ENCODE data around the gene KCTD3. TPM values are rescaled to one million over a fixed set of nuclear protein-coding genes. Genes with fewer than 3 reads are reported as not detected.
A peak's percentile ranks its signal among the peaks of the same experiment; 100 is the strongest.

KCTD3 gene
- total and polyA plus RNA-seq, 2 experiments from 2014 or later, result 36.7 to 61.2 TPM

DNA sequence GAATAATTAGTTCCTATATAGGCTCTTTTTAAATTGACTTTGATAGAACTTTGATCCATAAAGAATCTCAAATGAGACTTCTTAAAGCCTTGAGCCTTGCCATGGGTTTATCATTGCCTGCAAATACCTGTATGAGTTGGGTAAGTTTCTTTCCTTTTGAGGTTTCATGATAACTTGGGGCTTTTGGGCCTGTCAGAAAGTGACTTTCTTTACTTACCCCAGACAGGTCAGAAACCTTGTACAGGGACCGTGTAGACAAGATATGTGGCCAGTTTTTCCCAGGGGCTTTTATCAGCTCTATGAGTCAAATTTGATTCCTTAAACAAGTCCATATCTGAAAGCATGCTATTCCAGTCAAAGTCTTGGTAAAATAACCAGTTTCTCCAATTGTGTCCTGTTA is 17.3 kb downstream of the KCTD3 start:
- H3K27ac ChIP-seq, result peak overlapping the region; percentile 74

DNA sequence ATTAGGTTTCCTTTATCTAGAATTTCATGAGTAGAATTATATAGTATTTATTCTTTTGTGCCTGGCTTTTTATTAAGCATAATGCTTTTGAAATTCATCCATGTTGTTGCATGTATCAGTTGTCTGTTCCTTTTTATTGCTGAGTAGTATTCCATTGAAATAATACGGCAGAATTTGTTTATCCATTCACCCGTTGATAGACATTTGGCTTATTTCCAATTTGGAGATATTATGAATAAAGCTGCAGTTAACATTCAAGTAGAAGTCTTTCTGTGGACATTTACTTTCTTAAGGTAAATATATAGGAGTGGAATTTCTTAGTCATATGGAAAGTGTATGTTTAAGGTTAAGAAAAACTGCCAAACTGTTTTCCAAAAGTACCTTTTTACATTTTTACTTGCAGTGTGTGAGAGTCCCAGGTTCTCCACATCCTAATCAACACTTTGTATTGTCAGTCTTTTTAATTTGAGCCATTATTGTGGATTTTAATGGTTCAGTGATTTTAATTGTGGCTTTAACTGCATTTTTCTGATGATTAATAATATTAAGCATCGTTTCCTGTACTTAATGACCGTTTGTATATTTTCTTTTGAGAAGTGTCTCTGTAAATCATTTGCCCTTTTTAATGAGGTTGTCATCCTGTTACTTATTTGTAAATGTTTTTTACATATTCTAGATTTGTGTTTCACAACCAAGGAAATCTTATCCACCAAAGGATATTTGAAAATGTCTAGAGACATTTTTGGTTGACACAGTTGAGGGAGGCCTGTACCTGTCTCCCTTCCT is 22.7 kb downstream of the KCTD3 start:
- peaks cover 29% of the 10 kb centered on the region for H3K79me2 ChIP-seq
- 95% methylated on average over 4 of the region's 4 CpGs for WGBS (ENCODE audit: low lambda C conversion rate, missing lambda C conversion rate)
- no peaks in the 10 kb centered on the region for H3K9me3 ChIP-seq (ENCODE audit: low read depth)
- no peak overlapping the region for H3K27ac ChIP-seq
- no peak for TF ChIP-seq EZH2 (IDR thresholded peaks at IDR 0.05; ENCODE audit: borderline replicate concordance)
- TF ChIP-seq, protein P1, sequence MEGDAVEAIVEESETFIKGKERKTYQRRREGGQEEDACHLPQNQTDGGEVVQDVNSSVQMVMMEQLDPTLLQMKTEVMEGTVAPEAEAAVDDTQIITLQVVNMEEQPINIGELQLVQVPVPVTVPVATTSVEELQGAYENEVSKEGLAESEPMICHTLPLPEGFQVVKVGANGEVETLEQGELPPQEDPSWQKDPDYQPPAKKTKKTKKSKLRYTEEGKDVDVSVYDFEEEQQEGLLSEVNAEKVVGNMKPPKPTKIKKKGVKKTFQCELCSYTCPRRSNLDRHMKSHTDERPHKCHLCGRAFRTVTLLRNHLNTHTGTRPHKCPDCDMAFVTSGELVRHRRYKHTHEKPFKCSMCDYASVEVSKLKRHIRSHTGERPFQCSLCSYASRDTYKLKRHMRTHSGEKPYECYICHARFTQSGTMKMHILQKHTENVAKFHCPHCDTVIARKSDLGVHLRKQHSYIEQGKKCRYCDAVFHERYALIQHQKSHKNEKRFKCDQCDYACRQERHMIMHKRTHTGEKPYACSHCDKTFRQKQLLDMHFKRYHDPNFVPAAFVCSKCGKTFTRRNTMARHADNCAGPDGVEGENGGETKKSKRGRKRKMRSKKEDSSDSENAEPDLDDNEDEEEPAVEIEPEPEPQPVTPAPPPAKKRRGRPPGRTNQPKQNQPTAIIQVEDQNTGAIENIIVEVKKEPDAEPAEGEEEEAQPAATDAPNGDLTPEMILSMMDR (IDR thresholded peaks at IDR 0.05; ENCODE audit: poor library complexity), result no peak
- no peak for TF ChIP-seq EZH2phosphoT487 (IDR thresholded peaks at IDR 0.05; ENCODE audit: low read depth, severe bottlenecking, unreplicated experiment)
- H3K36me3 ChIP-seq (replicated peaks; ENCODE audit: insufficient read depth, low read depth), result no peaks in the 10 kb centered on the region
- H3K4me2 ChIP-seq, result no peak overlapping the region
- H4K20me1 ChIP-seq (ENCODE audit: insufficient read depth, poor library complexity, severe bottlenecking), result peaks cover 5% of the 10 kb centered on the region
- no peaks in the 10 kb centered on the region for H3K27me3 ChIP-seq
- H2AFZ ChIP-seq, result no peak overlapping the region
- H3K9me2 ChIP-seq (replicated peaks; ENCODE audit: insufficient read depth), result no peaks in the 10 kb centered on the region
- no peak overlapping the region for H3K4me3 ChIP-seq
- no peak for DNase-seq (ENCODE audit: low spot score)
- no peaks in the 10 kb centered on the region for H3K4me1 ChIP-seq (ENCODE audit: insufficient read depth)

More for the DNA sequence above, 17.3 kb downstream of the KCTD3 start:
- TF ChIP-seq EZH2phosphoT487 (IDR thresholded peaks at IDR 0.05; ENCODE audit: low read depth, severe bottlenecking, unreplicated experiment), result no peak
- no peak for TF ChIP-seq EZH2 (IDR thresholded peaks at IDR 0.05; ENCODE audit: borderline replicate concordance)
- TF ChIP-seq, protein P1 (IDR thresholded peaks at IDR 0.05; ENCODE audit: poor library complexity), result no peak
- Histone ChIP-seq H3K27me3 (no peaks in the 10 kb centered on the region), H3K9me2 (replicated peaks; ENCODE audit: insufficient read depth) (no peaks in the 10 kb centered on the region), H3K4me3 (no peak overlapping the region), H3K36me3 (replicated peaks; ENCODE audit: insufficient read depth, low read depth) (peaks cover 4% of the 10 kb centered on the region), H2AFZ (no peak overlapping the region), H4K20me1 (ENCODE audit: insufficient read depth, poor library complexity, severe bottlenecking) (no peaks in the 10 kb centered on the region), H3K79me2 (peaks cover 7% of the 10 kb centered on the region), H3K9me3 (ENCODE audit: low read depth) (no peaks in the 10 kb centered on the region), H3K4me2 (no peak overlapping the region), H3K4me1 (ENCODE audit: insufficient read depth) (no peaks in the 10 kb centered on the region)
- DNase-seq (ENCODE audit: low spot score), result no peak
- 91% methylated on average over 1 of the region's 1 CpG for WGBS (ENCODE audit: low lambda C conversion rate, missing lambda C conversion rate)

DNA sequence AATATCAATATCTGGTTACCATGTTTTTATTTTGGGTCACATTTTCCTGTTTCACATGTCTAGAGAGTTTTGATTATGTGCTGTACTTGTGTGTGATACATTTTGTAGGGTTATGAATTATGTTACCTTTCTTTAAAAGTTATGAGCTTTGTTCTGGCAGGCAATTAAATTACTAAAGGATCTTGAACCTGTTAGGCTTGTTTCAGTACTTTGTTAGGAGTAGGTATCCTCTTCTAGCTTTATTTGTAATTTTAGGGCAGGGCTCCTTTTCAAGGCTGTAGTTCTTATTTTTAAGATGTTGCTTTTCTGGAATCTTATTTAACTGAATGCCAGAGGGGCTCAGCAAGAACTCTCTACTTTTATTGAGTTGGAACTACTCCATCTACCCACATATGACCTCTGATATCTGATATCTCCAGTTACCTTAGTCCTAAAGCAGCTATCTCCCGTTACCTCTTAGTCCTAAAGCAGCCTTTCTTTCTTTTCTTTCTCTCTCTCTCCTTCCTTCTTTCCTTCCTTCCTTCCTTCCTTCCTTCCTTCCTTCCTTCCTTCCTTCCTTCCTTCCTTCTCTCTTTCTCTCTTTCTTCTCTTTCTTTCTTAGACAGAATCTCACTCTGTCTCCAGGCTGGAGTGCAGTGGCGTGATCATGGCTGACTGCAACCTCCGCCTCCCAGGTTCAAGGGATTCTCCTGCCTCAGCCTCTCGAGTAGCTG is 23.8 kb downstream of the KCTD3 start:
- WGBS (ENCODE audit: low lambda C conversion rate, missing lambda C conversion rate), result 84% methylated on average over 4 of the region's 4 CpGs

More for the DNA sequence above, 23.8 kb downstream of the KCTD3 start:
- Histone ChIP-seq H3K4me3 (no peak overlapping the region), H3K36me3 (replicated peaks; ENCODE audit: insufficient read depth, low read depth) (no peaks in the 10 kb centered on the region), H3K79me2 (peaks cover 39% of the 10 kb centered on the region), H3K27ac (no peak overlapping the region), H3K27me3 (no peaks in the 10 kb centered on the region), H2AFZ (no peak overlapping the region), H3K9me2 (replicated peaks; ENCODE audit: insufficient read depth) (no peaks in the 10 kb centered on the region), H3K9me3 (ENCODE audit: low read depth) (no peaks in the 10 kb centered on the region), H3K4me2 (no peak overlapping the region), H4K20me1 (ENCODE audit: insufficient read depth, poor library complexity, severe bottlenecking) (peaks cover 5% of the 10 kb centered on the region), H3K4me1 (ENCODE audit: insufficient read depth) (peaks cover 9% of the 10 kb centered on the region)
- DNase-seq (ENCODE audit: low spot score), result no peak
- TF ChIP-seq, protein P1 (IDR thresholded peaks at IDR 0.05; ENCODE audit: poor library complexity), result no peak
- TF ChIP-seq EZH2 (IDR thresholded peaks at IDR 0.05; ENCODE audit: borderline replicate concordance) (no peak), EZH2phosphoT487 (IDR thresholded peaks at IDR 0.05; ENCODE audit: low read depth, severe bottlenecking, unreplicated experiment) (no peak)
